HFFc6 (cell line): ENCODE data around the gene PCGF3. TPM values are rescaled to one million over a fixed set of nuclear protein-coding genes. Genes with fewer than 3 reads are reported as not detected.

Experiments
- DNase-seq: peaks from one replicate; pipeline ENCODE4 v3.0.0-alpha.2; 2018
- H3K27ac Mint-ChIP-seq: 2 replicates; pipeline ENCODE4 v1.8.0; 2020; ENCODE audit warnings: mild to moderate bottlenecking, mixed read lengths
- H3K27me3 Mint-ChIP-seq: 2 replicates; pipeline ENCODE4 v1.8.0; 2021; ENCODE audit warnings: mild to moderate bottlenecking, moderate library complexity, mixed read lengths; ENCODE audit not compliant: insufficient read depth
- H3K36me3 Mint-ChIP-seq: 2 replicates; pipeline ENCODE4 v1.8.0; 2021; ENCODE audit warnings: low read depth, mixed read lengths
- H3K4me1 Mint-ChIP-seq: 2 replicates; pipeline ENCODE4 v1.8.0; 2020; ENCODE audit warnings: low read depth, mixed read lengths
- H3K4me3 Mint-ChIP-seq: 2 replicates; pipeline ENCODE4 v1.8.0; 2020; ENCODE audit warnings: mild to moderate bottlenecking, moderate library complexity, mixed read lengths
- H3K9me3 Mint-ChIP-seq: 2 replicates; pipeline ENCODE4 v1.8.0; 2020; ENCODE audit warnings: mild to moderate bottlenecking, mixed read lengths
- total RNA-seq, 6 experiments: library from RNA; stranded (reverse); fragmentation: NEBNext Ultra II Directional; extraction: Animal tissue kit (Norgen Biotek cat#: 25700); gene quantifications; 2 replicates in 1 of 6; 3 replicates in 5 of 6; pipeline ENCODE4 v1.2.3, GENCODE V29; 2021
- TF ChIP-seq, protein P1 (sequence below): fragments of 200-600 bp; sonication (generic); IDR thresholded peaks from 2 replicates; pipeline ENCODE4 v1.5.0; 2021; ENCODE audit warnings: antibody characterized with exemption, mild to moderate bottlenecking

The PCGF3 gene
- total RNA-seq, 6 experiments from 2014 or later = 28.5 to 34.5 (median 30.2) TPM

DNA sequence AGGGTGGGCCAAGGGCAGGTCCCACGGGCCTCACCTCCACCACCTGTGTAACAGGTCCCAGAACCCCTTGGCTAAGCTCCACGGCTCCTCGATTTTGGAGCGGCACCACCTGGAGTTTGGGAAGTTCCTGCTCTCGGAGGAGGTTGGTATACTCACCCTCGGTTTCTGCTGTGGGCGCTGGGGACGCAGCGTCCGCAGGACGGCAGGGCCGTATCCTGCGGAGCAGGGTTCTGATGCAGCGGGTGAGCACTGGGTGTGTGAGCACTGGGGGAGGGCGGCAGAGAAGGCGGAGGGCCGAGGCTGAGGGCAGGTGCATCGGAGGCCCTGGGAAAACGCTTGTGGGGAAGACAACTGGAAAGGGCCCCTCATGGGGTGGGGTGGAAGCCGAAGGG is 42.6 kb upstream of the PCGF3 start:
- Mint-ChIP-seq H3K4me1 (no peaks in the 10 kb centered on the region), H3K27ac (no peak overlapping the region), H3K4me3 (no peak overlapping the region), H3K36me3 (peaks cover 10% of the 10 kb centered on the region), H3K9me3 (peaks cover 22% of the 10 kb centered on the region), H3K27me3 (peaks cover 3% of the 10 kb centered on the region; the same call in 1 of the 2 replicates)
- DNase-seq = no peak
- TF ChIP-seq, protein P1, sequence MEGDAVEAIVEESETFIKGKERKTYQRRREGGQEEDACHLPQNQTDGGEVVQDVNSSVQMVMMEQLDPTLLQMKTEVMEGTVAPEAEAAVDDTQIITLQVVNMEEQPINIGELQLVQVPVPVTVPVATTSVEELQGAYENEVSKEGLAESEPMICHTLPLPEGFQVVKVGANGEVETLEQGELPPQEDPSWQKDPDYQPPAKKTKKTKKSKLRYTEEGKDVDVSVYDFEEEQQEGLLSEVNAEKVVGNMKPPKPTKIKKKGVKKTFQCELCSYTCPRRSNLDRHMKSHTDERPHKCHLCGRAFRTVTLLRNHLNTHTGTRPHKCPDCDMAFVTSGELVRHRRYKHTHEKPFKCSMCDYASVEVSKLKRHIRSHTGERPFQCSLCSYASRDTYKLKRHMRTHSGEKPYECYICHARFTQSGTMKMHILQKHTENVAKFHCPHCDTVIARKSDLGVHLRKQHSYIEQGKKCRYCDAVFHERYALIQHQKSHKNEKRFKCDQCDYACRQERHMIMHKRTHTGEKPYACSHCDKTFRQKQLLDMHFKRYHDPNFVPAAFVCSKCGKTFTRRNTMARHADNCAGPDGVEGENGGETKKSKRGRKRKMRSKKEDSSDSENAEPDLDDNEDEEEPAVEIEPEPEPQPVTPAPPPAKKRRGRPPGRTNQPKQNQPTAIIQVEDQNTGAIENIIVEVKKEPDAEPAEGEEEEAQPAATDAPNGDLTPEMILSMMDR = no peak

DNA sequence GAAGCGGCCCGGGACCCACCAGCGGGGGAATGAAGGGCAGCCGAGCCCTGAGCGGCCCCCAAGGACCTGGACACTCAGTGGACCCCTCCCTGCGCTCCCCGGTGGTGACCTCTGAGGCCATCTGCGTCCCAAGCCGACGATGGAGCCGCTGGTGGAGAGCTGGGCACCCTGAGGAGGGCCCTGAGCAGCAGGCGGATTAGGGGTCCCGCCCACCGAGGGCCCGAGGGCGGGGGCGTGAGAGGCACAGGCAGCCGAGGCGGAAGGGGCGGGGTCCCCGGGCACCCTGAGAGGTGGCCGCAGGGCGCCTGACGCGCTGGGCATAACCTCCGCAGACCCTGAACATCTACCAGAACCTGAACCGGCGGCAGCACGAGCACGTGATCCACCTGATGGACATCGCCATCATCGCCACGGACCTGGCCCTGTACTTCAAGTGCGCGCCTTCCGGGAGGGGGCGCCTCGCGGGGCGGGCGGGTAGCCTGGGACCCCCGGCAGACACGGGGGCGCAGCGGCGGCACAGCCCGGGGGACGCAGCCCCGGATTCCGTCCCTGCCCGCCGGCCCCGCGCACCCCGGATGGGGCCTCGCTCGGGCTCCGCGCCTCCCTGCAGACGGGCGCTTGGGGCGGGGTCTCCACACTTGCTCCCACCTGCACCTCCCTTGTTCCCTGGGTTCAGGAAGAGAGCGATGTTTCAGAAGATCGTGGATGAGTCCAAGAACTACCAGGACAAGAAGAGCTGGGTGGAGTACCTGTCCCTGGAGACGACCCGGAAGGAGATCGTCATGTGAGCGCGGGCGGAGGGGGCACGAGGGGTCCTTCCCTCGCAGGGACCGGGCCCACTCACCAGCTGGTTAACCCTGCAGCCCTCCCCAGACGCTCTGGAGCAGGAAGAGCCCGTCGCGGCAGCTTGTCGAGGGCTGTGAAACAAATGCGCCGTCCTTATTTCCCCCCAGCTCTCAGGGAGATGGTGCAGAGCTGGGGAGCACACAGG is 41.9 kb upstream of the PCGF3 start:
- H3K27ac Mint-ChIP-seq = no peak overlapping the region
- H3K27me3 Mint-ChIP-seq = peaks cover 3% of the 10 kb centered on the region; the same call in 1 of the 2 replicates
- no peak for DNase-seq
- H3K9me3 Mint-ChIP-seq = peaks cover 15% of the 10 kb centered on the region
- TF ChIP-seq, protein P1 = no peak
- H3K36me3 Mint-ChIP-seq = peaks cover 10% of the 10 kb centered on the region
- H3K4me3 Mint-ChIP-seq = no peak overlapping the region
- no peaks in the 10 kb centered on the region for H3K4me1 Mint-ChIP-seq

DNA sequence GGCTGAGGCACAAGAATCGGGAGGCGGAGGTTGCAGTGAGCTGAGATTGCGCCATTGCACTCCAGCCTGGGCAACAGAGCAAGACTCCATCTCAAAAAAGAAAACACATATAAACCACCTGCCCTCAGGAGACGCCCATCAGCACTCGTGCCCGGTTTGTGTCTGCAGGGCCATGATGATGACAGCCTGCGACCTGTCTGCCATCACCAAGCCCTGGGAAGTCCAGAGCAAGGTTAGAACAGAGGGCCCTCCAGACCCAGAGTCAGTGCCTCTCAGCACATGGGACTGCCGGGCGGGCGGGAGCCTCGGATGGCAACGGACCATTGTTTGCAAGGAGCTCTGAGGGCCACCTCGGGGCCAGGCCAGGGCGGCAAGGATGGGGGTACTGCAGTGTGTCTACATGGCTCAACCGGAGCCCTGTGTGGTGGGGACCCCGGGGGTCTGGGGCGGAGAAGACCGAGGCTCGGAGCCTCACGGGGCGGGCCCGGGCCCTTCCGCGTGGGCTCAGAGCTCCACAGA is 40.9 kb upstream of the PCGF3 start:
- Mint-ChIP-seq H3K4me3 (no peak overlapping the region), H3K27me3 (peaks cover 3% of the 10 kb centered on the region; the same call in 1 of the 2 replicates), H3K4me1 (no peaks in the 10 kb centered on the region), H3K36me3 (peaks cover 4% of the 10 kb centered on the region), H3K9me3 (peaks cover 4% of the 10 kb centered on the region), H3K27ac (no peak overlapping the region)
- TF ChIP-seq, protein P1 = no peak
- DNase-seq = no peak

DNA sequence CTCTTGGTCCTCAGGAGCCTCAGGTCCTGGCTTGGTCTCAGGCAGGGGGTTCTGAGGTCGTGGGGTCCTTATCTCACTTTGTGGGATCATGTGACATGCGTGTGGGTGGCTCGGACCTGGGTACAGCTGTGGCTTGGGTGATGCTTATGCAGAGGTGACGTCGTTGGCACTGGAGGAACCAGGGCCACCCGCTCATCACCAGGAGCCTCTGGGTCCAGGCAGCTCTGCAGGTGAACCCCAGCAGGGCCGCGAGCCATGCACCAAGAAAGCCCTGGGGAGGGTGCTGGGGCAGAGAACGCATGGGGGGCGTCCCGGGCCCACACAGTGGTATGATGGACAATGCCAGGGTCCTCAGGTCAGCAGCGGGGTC is 40.3 kb upstream of the PCGF3 start:
- Mint-ChIP-seq H3K27me3 (peaks cover 3% of the 10 kb centered on the region; the same call in 1 of the 2 replicates), H3K9me3 (no peaks in the 10 kb centered on the region), H3K4me1 (no peaks in the 10 kb centered on the region), H3K27ac (no peak overlapping the region), H3K36me3 (peaks cover under 1% of the 10 kb centered on the region; the same call in 1 of the 2 replicates), H3K4me3 (no peak overlapping the region)
- TF ChIP-seq, protein P1 = no peak
- no peak for DNase-seq

DNA sequence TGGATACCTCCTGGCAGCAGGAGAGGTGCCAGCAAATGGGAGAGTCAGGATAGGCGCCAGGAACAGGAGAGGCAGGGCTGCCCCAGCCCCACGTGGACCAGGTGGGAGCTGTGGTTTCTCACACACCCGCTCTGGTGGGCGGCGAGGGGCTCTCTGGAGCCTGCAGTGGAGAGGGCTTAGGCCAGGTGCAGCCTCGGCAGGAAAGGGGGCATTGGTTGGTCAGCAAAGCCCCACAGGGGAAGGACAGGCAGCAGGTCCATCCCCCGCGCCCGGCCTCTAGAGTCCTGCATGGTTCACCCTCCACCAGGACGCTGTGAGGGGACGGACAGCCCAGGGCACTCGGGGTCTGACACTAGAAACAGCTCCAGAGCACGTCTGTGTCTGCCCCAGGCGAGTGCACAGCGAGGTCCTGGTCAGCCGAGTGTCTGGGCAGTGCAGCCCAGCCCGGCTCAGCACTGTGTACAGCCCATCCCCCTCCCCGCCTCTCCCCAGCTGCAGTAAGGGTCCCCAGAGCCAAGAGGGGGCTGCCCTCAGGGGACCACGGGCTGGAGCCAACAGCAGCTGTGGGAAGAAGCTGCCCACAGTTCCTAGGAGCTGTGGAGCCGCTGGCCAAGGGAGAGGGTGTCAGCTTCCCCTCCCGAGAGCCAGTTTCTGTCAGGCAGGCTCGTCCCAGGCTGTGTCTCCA is 39.7 kb upstream of the PCGF3 start:
- H3K27me3 Mint-ChIP-seq = peaks cover 3% of the 10 kb centered on the region; the same call in 1 of the 2 replicates
- no peaks in the 10 kb centered on the region for H3K4me1 Mint-ChIP-seq
- DNase-seq = no peak
- no peaks in the 10 kb centered on the region for H3K9me3 Mint-ChIP-seq
- no peak overlapping the region for H3K4me3 Mint-ChIP-seq
- TF ChIP-seq, protein P1 = no peak
- H3K27ac Mint-ChIP-seq = no peak overlapping the region
- H3K36me3 Mint-ChIP-seq = peaks cover 5% of the 10 kb centered on the region
